SKM-1 (cell line): ENCODE results near the gene MID2.
"Not testable (repeated sequence)": the region's sequence is repeated elsewhere in the genome, so short reads cannot be mapped to it uniquely, and the experiment has no call there.

Experiments used
- DNase-seq: peaks from one replicate; lab custom pipeline; 2025; ENCODE audit not compliant: unreplicated experiment; lab: John Stamatoyannopoulos, UW

Gene MID2

DNA sequence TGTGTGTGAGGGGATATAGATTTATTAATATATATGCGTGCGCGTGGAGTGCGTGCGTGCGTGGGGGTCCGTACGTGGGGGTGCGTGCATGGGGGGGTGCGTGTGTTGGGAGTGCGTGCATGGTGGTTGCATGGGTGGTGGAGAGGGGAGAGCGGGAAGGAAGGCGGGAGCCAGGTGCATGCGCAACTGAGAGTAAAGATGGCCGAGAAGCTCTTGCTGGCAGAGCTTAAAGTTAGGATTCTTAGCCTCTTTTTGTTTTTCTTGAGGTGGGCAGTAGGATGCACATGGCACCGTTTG lies 110.7 kb downstream of the MID2 start:
- DNase-seq = no peak

DNA sequence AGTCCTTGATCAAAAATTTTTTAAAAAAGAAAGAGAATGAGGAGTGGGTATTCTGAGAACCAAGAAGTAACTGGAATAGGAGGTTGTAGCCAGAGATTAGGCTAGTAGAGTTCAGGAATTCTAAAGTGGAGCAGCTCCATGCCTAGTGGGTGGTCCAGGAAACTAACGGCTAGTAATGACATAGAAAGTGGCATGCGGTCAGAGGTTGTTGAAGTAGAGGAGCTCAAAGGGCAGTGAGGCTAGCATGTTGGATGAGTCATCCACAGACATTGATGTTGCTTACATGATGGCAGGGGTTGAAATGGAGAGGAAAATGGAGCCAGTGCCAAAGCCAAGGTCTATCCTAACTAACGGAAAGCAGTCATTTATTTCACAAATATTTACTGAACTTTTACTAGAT lies 114.4 kb downstream of the MID2 start:
- no peak for DNase-seq

- DNase-seq = not testable (repeated sequence)
Observed at GRCh38 chrX:107955337-107955736, 129.7 kb downstream of the MID2 start.

DNA sequence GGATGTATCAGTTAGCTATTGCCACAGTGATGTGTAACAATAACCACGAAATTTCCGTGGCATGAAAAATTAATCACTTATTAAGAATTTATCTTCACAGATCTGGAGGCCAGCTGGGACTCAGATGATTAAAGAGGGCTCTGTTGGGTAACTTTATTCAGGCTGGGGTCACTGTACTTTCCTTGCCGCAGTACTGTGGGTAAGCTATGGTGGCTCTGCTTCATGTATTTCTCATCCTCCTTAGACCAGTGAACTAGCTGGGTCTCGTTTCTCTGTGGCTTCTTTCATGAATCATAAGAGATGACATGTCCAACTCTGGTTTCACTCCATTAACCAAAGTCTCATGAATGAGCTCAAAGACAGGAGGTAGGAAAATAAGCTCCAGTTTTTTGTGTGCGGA lies 143.0 kb downstream of the MID2 start:
- no peak for DNase-seq

GRCh38 chrX:107970073-107970472 lies 144.4 kb downstream of the MID2 start:
- no peak for DNase-seq

GRCh38 chrX:107971636-107972035 lies 146.0 kb downstream of the MID2 start:
- DNase-seq = no peak
